ENCODE results near the gene HMGXB3.

GRCh38 chr5:149975409-149975808, 25.1 kb upstream of the HMGXB3 start:
- no peak for TF ChIP-seq CTCF (IDR thresholded peaks at IDR 0.05; ENCODE audit: poor library complexity, severe bottlenecking)
- TF ChIP-seq REST (IDR thresholded peaks at IDR 0.05; ENCODE audit: borderline replicate concordance) = no peak
- TF ChIP-seq POLR2AphosphoS5 (IDR thresholded peaks at IDR 0.05) = no peak
- TF ChIP-seq EZH2 (IDR thresholded peaks at IDR 0.05; ENCODE audit: borderline replicate concordance, insufficient read depth, low read length, poor library complexity, severe bottlenecking) = no peak
- no peak for TF ChIP-seq RAD21 (conservative IDR thresholded peaks at IDR 0.05)
